GM18907 (cell line): ENCODE data around the gene RSRC1.
"Not testable (repeated sequence)": the region's sequence is repeated elsewhere in the genome, so short reads cannot be mapped to it uniquely, and the experiment has no call there.

ENCODE experiments used
- ATAC-seq: cut with Tn5 transposase; IDR thresholded peaks from one replicate; pipeline ENCODE4 v1.9.1; 2021; ENCODE audit warnings: mild to moderate bottlenecking, moderate library complexity; ENCODE audit not compliant: unreplicated experiment

The RSRC1 gene

DNA sequence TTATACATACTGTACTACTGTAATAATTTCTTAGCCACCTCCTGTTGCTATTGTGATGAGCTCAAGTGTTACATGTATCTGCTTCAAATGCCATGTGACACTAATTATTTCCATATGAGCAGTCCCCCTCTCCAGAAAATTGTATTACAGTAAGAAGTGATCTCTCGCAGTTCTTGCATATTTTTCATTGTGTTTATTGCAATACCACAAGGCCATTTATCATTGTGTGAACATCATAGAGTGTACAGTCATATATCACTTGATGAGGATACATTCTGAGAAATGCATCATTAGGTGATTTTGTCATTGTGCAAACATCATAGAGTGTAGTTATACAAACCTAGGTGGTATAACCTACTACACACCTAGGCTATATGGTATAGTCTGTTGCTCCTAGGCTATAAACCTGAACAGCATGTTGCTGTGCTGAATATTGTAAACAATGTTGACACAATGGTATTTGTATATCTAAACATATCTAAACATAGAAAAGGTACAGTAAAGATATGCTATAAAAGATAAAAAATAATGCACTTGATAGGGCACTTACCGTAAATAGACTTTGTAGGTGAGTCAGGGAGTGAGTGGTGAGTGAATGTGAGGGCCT lies 271.5 kb downstream of the RSRC1 start:
- no peak for ATAC-seq

- ATAC-seq = no peak
Measured at GRCh38 chr3:158382479-158382878, 272.6 kb downstream of the RSRC1 start.

DNA sequence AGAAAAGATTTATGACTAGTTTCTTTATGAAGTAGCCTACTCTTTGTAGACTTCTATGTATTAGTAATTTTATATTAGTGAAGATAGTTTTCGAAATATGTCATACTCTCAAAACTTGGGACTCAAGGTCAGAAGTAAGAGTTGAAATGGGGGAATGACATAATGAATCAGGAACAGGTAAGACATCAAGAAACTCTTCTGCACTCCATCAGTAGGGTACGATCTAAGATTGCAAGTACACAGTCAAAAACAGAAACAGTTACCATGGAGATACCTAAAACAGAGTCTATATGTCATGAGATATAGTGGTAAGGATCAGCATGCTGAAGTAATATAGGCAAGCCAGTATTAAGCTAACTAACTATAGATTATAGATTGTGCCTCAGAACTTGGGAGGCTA lies 274.1 kb downstream of the RSRC1 start:
- ATAC-seq = no peak

- no peak for ATAC-seq
Measured at GRCh38 chr3:158395421-158395820, 285.5 kb downstream of the RSRC1 start.

- no peak for ATAC-seq
Measured at GRCh38 chr3:158402590-158402989, 292.7 kb downstream of the RSRC1 start.

GRCh38 chr3:158403013-158403412 lies 293.1 kb downstream of the RSRC1 start:
- no peak for ATAC-seq

DNA sequence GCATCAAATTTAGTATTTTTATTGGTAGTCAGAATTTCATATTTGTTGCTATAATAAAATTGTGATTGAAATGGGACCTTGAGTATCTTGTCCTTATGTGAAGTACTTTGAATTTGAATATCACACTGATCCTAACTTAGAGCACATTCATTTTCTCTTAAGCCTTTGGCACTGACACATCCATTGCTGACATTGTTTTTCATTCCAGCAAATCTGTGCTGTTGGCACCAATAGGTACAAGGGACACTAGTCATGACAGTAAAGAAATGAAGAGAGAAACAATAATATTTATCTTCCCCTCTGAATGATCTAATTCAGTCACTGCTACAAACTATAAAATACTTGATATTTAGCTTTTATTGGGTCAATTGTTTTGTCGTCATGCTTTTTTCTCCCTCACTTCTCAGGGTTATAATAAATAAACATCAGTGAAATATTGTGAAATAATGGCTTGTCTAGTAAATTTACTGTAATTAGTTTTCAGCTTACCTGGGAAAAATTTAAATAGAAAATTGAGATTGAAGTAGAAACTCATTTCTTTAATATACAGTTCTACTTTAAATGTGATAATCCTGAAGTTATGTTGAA lies 294.3 kb downstream of the RSRC1 start:
- ATAC-seq = no peak

DNA sequence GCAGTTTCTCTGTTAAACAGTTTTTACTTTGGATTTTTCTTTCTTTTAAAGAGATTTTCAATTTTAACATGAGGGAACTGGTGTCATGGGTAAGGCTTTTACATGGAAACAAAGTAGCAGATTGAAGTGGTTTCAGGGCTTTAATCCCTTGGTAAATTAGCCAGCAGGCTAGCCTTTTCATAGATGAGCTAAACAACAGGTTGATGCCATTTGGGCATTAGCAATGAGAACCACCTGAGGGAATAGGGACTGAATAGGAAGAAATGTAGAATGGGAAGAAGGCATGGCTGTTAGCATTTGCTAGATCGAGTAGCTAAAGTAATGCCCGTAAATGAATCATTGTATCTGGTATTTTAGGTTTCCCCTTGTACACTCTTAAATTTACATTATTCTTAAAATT lies 295.6 kb downstream of the RSRC1 start:
- ATAC-seq = no peak

DNA sequence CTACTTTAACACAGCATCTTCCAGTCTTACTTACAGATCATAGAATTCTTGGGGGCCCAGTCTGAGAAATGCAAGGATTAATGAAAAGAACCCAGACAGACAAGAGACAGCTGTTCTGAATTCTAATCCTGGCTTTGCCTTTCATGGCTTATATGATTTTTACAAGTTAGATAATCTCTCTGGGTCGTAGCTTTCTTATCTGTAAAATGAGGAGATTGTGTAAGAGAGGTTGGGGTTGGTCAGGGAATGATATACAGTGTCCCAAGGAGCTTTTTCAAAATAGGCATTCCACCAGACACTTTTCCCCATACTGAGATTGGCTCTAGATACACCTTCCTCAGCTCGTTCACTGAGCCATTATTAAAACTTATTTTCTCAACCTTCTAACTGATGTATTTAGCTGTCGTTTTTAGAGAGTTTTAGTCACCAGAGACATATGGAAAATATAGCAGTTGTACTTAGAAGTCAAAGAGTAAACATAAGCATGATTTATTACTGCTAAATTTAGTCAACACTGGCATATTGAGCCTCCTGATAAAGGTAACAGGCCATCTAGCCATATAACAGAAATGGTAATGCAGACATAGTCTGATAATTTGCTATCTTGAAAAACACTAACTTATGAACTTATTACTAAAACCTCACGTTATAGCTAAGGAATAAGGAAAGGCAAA lies 298.1 kb downstream of the RSRC1 start:
- ATAC-seq = no peak

DNA sequence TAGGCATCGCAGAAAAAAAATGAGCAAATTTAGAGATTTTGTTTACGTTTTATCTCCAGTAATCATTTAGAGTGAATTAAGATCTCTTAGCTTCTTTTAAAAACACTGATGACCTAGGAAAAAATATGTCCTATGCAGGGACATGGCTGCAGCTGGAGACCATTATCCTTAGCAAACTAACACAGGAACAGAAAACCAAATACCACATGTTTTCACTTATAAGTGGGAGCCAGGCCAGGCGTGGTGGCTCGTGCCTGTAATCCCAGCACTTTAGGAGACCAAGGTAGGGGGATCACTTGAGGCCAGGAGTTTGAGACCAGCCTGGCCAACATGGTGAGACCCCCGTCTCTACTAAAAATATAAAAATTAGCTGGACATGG lies 298.6 kb downstream of the RSRC1 start:
- ATAC-seq = not testable (repeated sequence)

GRCh38 chr3:158418035-158418434 lies 308.1 kb downstream of the RSRC1 start:
- ATAC-seq = no peak

DNA sequence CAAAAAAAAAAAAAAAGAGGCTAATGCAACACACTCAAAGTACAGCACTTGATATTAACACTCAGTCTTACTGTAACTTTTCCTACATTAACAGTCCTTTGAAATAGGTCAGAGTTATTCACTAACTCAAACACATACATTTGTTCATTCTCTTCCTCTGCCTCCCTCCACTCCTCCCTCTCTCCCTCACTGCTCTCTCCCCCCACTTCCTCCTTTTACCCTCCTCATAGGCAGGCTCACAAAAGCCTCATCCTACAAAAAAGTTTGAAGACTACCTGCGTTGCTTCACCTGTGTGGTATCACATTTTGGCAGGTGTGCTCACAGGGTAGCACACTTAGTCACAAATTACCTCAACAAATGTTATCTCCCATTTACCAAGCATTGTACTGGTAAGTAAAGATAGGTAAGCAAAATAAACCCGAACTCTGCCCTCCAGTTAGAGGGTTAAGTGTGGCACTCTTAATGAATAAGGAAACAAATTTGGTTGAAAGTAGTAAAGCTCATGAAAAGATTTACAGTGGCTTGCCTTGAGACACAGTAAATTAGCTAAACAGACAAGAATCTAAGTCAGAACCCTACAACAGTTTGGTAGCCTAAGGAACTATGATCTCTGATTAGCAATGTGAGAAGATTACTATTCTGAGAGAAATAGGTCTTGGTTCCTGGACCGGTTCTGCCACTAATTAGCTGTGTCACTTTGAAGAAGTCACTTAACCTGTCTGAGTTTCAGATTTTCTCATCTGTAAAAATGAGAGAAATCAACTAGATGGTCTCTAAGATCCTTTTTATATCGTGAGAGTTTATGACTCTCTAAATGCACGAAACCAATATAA lies 310.1 kb downstream of the RSRC1 start:
- no peak for ATAC-seq

GRCh38 chr3:158420654-158421396 lies 310.9 kb downstream of the RSRC1 start:
- peak; percentile 99 for ATAC-seq

- ATAC-seq = no peak
Measured at GRCh38 chr3:158430448-158430847, 320.6 kb downstream of the RSRC1 start.

- no peak for ATAC-seq
Measured at GRCh38 chr3:158430968-158431367, 321.1 kb downstream of the RSRC1 start.

- no peak for ATAC-seq
Measured at GRCh38 chr3:158431829-158432228, 321.9 kb downstream of the RSRC1 start.

- peak; percentile 96 for ATAC-seq
Measured at GRCh38 chr3:158434412-158435038, 324.6 kb downstream of the RSRC1 start.

DNA sequence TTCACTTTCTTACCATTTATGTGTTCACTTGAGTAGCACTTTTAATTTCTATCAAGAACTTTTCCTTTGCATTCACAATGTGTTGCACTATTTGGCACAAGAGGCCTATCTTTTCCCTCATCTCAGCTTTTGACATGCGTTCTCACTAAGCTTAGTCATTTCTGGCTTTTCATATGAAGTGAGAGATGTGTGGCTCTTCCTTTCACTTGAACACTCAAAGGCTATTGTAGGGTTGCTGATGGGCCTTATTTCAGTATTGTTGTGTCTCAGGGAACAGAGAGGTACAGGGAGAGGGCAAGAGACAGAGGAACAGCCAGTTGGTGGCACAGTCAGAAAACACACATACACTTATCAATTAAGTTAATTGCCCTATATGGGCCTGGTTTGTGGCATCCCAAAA lies 333.7 kb downstream of the RSRC1 start:
- ATAC-seq = peak; percentile 95

- ATAC-seq = no peak
Measured at GRCh38 chr3:158447408-158447807, 337.5 kb downstream of the RSRC1 start.

DNA sequence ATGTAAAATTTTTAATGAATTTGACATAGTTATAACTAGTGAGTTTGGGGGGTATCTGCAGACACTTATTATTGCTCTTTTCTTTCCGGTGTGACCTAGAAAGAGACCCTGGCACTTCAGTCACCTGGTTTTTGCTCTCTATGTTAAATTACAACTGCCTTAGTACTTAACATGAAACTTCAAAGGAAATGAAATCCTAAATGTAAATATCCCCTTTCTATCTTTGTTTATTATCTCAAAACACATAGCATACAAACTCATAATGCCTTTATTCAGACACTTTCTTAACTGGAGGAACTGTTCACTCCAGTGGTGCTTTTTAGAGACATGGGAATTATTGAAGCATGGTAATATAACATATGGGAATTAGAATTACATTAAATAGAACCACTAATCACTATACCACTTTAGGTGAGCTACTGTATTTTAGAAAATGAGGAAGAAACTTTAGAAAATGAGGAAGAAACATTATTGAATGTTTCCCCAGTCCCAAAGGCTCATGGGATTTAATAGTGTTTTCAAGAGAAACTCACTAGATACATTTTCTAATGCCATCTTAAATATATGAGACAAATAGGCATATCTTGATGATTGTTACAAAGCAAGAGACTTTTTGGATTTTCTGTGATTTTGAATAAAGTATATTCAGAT lies 341.6 kb downstream of the RSRC1 start:
- ATAC-seq = no peak
